Ectodermal cell (in vitro differentiated cells): Measurements from ENCODE around the gene TNXB.

ENCODE experiments used
- H3K27ac ChIP-seq: 2 replicates; pipeline ENCODE4 v1.7.0; 2013; ENCODE audit warnings: mild to moderate bottlenecking, low read depth, low read length; ENCODE audit not compliant: insufficient read depth, poor library complexity, severe bottlenecking
- H3K27me3 ChIP-seq: 2 replicates; pipeline ENCODE4 v1.7.0; 2013; ENCODE audit warnings: mild to moderate bottlenecking, low read length; ENCODE audit not compliant: insufficient read depth, control insufficient read depth, poor library complexity, severe bottlenecking
- H3K36me3 ChIP-seq: one replicate; pipeline ENCODE4 v1.7.0; 2013; ENCODE audit warnings: low read length; ENCODE audit not compliant: control insufficient read depth, insufficient read depth
- H3K4me1 ChIP-seq: one replicate; pipeline ENCODE4 v1.7.0; 2013; ENCODE audit warnings: low read length; ENCODE audit not compliant: control insufficient read depth, insufficient read depth
- H3K4me3 ChIP-seq: 2 replicates; pipeline ENCODE4 v1.7.0; 2013; ENCODE audit warnings: low read depth, low read length, control low read depth; ENCODE audit not compliant: insufficient read depth
- H3K9me3 ChIP-seq: 2 replicates; pipeline ENCODE4 v1.7.0; 2013; ENCODE audit warnings: mild to moderate bottlenecking, low read length, moderate library complexity; ENCODE audit not compliant: control insufficient read depth
- WGBS, 2 experiments: methylation state at CpG; one replicate each; pipeline ENCODE4 v1.1.7; 2013; ENCODE audit warnings: missing lambda C conversion rate in 2 of 2; 5-methylcytosine and 5-hydroxymethylcytosine counted together

TNXB gene

DNA sequence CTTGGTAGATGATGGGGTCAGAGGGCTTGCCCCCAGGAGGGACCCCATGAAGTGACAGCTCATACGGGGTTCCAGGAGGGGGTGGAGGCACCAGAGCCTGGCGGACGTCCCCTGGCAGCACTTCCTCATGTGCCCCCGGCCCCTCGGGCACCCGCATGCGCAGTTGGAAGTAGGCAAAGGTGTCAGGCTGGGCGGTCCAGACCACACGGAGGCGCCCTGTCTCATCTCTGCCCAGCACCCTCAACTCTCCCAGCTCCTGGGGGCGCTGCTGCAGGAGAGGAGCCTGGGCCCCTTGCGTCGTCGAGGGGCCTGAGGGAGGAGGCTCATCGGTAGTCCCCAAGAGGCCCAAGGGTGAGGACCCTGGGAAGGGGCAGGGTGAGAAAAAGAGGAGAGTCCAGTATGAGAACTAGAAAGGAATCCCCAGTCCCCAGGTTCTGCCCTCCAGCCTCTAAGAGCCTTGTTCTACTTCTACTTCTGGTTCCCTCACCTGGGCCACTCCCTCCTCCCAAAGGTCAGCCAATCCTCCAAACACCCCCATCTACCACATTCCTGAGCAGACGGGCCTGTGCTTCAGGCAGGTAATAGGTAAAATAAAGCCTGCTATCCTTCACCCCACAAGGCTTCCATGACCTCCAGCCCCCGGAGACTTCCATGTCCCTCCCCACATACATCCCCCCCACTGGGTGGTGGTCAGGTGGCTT lies 23.2 kb downstream of the TNXB start:
- no peaks in the 10 kb centered on the region for H3K4me1 ChIP-seq
- H3K4me3 ChIP-seq = no peak overlapping the region
- WGBS, 2 experiments = 88 to 91% methylated on average over 16 to 17 of the region's 17 CpGs
- H3K36me3 ChIP-seq = no peaks in the 10 kb centered on the region
- no peaks in the 10 kb centered on the region for H3K9me3 ChIP-seq
- no peak overlapping the region for H3K27ac ChIP-seq
- H3K27me3 ChIP-seq = peaks cover 22% of the 10 kb centered on the region

DNA sequence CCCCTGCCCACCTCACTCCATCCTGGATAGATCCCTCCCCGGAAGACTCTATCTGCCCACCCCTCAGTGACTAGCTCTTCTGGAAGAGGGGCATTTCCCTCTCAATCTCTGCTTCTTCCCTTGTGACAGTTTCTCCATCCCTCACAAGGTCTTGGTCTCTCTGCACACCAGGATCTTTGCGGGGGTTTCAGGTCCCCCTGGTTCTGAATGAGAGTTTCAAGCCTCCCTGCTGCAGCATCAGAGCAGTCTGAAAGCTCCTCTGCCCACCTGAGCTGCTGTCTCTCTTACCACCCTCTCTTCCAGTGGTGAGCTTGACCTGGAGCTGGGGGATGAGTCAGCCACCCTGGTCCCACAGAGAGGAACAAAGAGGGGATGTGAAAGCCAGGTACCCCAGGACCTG lies 24.4 kb downstream of the TNXB start:
- no peaks in the 10 kb centered on the region for H3K9me3 ChIP-seq
- H3K27ac ChIP-seq = no peak overlapping the region
- 90 to 91% methylated on average over 2 of the region's 2 CpGs for WGBS, 2 experiments
- no peaks in the 10 kb centered on the region for H3K4me1 ChIP-seq
- H3K4me3 ChIP-seq = no peak overlapping the region
- peaks cover 22% of the 10 kb centered on the region for H3K27me3 ChIP-seq
- no peaks in the 10 kb centered on the region for H3K36me3 ChIP-seq

DNA sequence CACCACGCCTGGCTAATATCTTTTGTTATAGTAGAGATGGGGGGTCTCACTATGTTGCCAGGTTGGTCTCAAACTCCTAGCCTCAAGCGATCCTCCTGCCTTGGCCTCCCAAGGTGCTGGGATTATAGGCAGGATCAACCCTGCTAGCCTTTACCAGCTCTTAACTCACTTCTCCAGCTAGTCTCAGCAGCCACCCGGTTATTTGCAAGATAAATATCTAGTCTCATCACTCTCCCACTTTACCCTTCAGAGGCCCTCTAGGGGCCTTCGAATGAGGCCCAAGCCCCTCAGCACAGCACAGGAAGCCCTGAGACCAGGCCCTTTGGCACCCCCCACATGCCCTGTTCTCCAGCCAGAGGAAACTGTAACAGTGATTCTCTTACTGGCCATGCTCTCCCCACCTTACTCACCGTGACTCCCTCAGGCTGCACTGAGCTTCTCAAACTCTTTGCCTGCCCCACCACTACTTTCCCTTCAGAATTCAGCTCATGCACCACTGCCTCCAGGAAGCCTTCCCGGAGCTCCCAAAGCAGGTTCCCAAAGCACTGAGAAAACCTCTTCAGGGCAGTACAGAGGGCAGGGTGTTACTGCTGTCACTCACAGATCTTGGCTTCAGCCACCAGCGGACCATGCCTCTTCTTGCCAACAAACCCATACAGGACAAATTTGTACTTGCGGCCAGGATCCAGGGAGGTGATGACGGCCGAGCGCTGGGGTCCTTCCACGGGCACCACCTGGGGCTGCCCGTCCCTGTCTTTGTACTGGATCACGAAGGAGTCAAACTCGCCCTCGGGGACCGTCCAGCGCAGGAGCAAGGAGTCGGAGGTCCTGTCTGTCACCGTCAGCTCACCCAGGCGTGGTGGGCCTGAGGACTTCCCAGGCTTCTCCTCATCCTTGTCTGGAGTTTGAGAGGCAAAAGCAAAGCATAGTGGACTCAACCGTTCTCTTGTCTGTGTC lies 25.0 kb downstream of the TNXB start:
- Histone ChIP-seq H3K4me3 (no peak overlapping the region), H3K36me3 (no peaks in the 10 kb centered on the region), H3K27me3 (peaks cover 22% of the 10 kb centered on the region), H3K9me3 (no peaks in the 10 kb centered on the region), H3K4me1 (peaks cover 3% of the 10 kb centered on the region), H3K27ac (no peak overlapping the region)
- 94 to 95% methylated on average over 22 of the region's 22 CpGs for WGBS, 2 experiments

DNA sequence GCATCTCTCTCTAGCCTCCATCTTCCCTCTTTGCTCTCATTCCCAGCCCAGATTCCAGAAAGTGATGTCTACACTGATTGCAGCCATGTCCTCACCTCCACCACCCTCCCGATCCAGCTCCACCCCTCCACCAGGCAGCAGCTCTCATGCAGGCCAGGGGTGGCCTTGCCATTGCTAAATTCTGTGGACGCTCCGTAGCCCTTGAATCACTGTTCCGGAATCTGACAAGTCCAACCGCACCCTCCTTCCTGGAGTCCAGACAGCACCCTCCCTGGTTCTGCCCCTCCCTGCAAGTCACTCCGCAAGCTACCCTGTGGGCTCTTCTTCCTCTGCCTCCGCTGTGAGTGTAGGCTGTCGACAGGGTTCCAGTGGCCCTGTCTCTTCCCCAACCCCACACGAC lies 26.2 kb downstream of the TNXB start:
- Histone ChIP-seq H3K4me3 (no peak overlapping the region), H3K4me1 (peaks cover 3% of the 10 kb centered on the region), H3K36me3 (no peaks in the 10 kb centered on the region), H3K27ac (no peak overlapping the region), H3K9me3 (no peaks in the 10 kb centered on the region), H3K27me3 (peaks cover 17% of the 10 kb centered on the region)
- WGBS, 2 experiments = 92% methylated on average over 9 of the region's 9 CpGs

DNA sequence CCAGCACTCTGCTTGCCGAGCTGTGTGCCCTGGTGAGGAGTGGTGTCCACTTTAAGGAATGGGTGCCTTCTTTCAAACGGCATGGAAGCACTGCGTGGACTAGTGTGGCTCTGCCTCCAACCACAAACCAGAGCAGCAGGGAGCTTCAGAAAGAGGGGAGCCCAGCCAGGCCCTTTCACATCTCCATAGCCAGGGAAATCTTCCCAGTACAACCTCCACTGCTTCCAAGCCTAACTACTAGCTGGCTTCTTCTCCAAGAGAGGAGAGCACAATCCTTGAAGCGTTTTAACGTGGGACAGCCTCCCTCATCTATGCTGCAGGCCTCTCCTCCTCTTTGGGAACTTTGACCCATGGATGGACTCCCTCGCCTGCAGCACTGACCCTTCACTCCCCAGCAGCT lies 26.7 kb downstream of the TNXB start:
- H3K27ac ChIP-seq = no peak overlapping the region
- H3K27me3 ChIP-seq = peaks cover 16% of the 10 kb centered on the region
- H3K4me1 ChIP-seq = peaks cover 3% of the 10 kb centered on the region
- H3K4me3 ChIP-seq = no peak overlapping the region
- 80 to 83% methylated on average over 6 of the region's 6 CpGs for WGBS, 2 experiments
- H3K9me3 ChIP-seq = no peaks in the 10 kb centered on the region
- no peaks in the 10 kb centered on the region for H3K36me3 ChIP-seq

- 87 to 89% methylated on average over 22 of the region's 22 CpGs for WGBS, 2 experiments
Measured at GRCh38 chr6:32081168-32081990, 27.8 kb downstream of the TNXB start.

GRCh38 chr6:32079566-32080290 lies 29.4 kb downstream of the TNXB start:
- H3K27ac ChIP-seq = no peak overlapping the region
- H3K36me3 ChIP-seq = no peaks in the 10 kb centered on the region
- H3K27me3 ChIP-seq = no peaks in the 10 kb centered on the region
- no peaks in the 10 kb centered on the region for H3K9me3 ChIP-seq
- peaks cover 3% of the 10 kb centered on the region for H3K4me1 ChIP-seq
- WGBS, 2 experiments = 87 to 89% methylated on average over 7 of the region's 7 CpGs
- H3K4me3 ChIP-seq = no peak overlapping the region

More at GRCh38 chr6:32081168-32081990, 27.8 kb downstream of the TNXB start:
- Histone ChIP-seq H3K27me3 (peaks cover 6% of the 10 kb centered on the region), H3K4me3 (no peak overlapping the region), H3K27ac (no peak overlapping the region), H3K4me1 (peaks cover 3% of the 10 kb centered on the region), H3K36me3 (no peaks in the 10 kb centered on the region), H3K9me3 (no peaks in the 10 kb centered on the region)

DNA sequence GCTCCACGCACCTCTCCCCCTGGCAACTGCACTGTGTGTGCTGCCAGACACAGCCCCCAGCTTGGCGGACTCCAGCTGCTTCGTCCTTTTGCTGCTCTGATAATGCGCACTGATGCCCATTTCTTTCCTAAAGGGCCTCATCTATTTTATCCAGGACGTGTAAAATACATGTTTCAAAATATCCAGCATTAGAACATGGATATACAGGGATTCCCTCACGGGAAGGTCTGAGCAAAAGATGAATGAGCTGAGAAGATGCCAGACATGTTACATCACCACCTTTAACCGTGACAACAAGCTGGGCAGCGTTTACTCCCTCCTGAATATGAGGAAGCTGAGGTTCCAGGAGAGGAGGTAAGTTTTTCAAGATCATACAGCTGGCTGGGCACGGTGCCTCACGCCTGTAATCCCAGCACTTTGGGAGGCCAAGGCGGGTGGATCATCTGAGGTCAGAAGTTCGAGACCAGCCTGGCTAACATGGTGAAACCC lies 32.8 kb downstream of the TNXB start:
- Histone ChIP-seq H3K4me1 (peaks cover 3% of the 10 kb centered on the region), H3K36me3 (no peaks in the 10 kb centered on the region), H3K27ac (no peak overlapping the region), H3K4me3 (no peak overlapping the region), H3K9me3 (no peaks in the 10 kb centered on the region), H3K27me3 (no peaks in the 10 kb centered on the region)
- WGBS, 2 experiments = 88 to 89% methylated on average over 12 of the region's 12 CpGs

DNA sequence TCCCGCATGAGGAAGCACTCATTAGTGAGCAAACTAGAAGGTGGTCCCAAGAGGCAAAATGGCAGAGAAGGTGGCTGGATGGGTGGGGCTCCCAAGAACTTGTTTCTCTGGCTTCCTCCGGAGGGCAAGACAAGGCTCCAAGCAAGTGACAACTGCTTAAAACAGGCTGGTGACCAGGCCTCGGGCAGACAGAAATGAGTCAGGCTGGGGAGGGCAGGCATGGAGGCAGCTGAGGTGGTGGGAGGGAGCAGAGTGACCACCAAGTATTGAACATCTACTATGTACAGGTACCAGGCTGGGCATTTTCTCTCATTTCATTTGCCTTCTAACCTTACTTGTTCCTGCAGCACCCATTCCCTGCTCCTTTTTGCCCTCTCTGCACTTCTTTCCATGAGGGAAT lies 33.4 kb downstream of the TNXB start:
- Histone ChIP-seq H3K27ac (no peak overlapping the region), H3K36me3 (no peaks in the 10 kb centered on the region), H3K9me3 (no peaks in the 10 kb centered on the region), H3K4me3 (no peak overlapping the region), H3K4me1 (peaks cover 5% of the 10 kb centered on the region), H3K27me3 (no peaks in the 10 kb centered on the region)
- WGBS, 2 experiments = 86% methylated on average over 3 of the region's 3 CpGs
